Kidney (tissue), 14 donors: ENCODE results near the gene CDCA7L. TPM values are rescaled to one million over a fixed set of nuclear protein-coding genes. Genes with fewer than 3 reads are reported as not detected.
"Not testable (repeated sequence)": the region's sequence is repeated elsewhere in the genome, so short reads cannot be mapped to it uniquely, and the experiment has no call there.

ENCODE experiments used
- DNase-seq, 5 donors: peaks; one replicate each; pipeline ENCODE4 v3.0.0-alpha.2; 2013 to 2020
- FAIRE-seq: peaks from 2 replicates; lab custom pipeline; 2012; peaks lifted over from hg19 to GRCh38; lab: Jason Lieb, UNC
- H3K27ac ChIP-seq, 2 donors: one replicate each; pipeline ENCODE4 v1.7.0; 2013; ENCODE audit warnings: low read depth in 2 of 2, low read length in 2 of 2, inconsistent platforms in 1 of 2
- H3K27me3 ChIP-seq: one replicate; pipeline ENCODE4 v1.7.1; 2013; ENCODE audit warnings: low read length, inconsistent platforms; ENCODE audit not compliant: control insufficient read depth, insufficient read depth
- H3K36me3 ChIP-seq, 3 donors: one replicate each; pipeline versions ENCODE4 v1.7.0 to v1.7.1; 2013; ENCODE audit warnings: low read length in 3 of 3, control low read depth in 1 of 3, inconsistent platforms in 1 of 3; ENCODE audit not compliant: insufficient read depth in 3 of 3, control insufficient read depth in 2 of 3
- H3K4me1 ChIP-seq, 3 donors: one replicate each; pipeline versions ENCODE4 v1.7.0 to v1.7.1; 2013; ENCODE audit warnings: low read length in 3 of 3, inconsistent platforms in 1 of 3, low read depth in 1 of 3; ENCODE audit not compliant: control insufficient read depth in 2 of 3, insufficient read depth in 2 of 3
- H3K4me3 ChIP-seq, 3 donors: one replicate each; pipeline versions ENCODE4 v1.7.0 to v1.8.1; 2013; ENCODE audit warnings: low read length in 3 of 3, control low read depth in 1 of 3, inconsistent platforms in 1 of 3
- H3K9ac ChIP-seq, 3 donors: one replicate each; pipeline versions ENCODE4 v1.7.0 to v1.7.1; 2013; ENCODE audit warnings: low read length in 3 of 3, control low read depth in 1 of 3, inconsistent platforms in 1 of 3
- H3K9me3 ChIP-seq, 3 donors: one replicate each; pipeline versions ENCODE4 v1.7.0 to v1.7.1; 2013; ENCODE audit warnings: low read length in 3 of 3, control low read depth in 1 of 3, inconsistent platforms in 1 of 3; ENCODE audit not compliant: control insufficient read depth in 2 of 3, insufficient read depth in 1 of 3
- intact Hi-C: fragments of 100-400 bp; cut with DNase I; formaldehyde crosslinking; loops from one replicate; pipeline ENCODE4 v1.11.1; 2022
- polyA plus RNA-seq: library from polyadenylated mRNA; stranded (reverse); fragments of 350-450 nt; fragmentation: Illumina TruSeq; extraction: RNeasy Lipid Tissue Mini Kit (QIAGEN cat#74804); gene quantifications from one replicate; pipeline ENCODE4 v1.2.3, GENCODE V29; 2014; ENCODE audit warnings: low read depth, low replicate concordance; ENCODE audit not compliant: insufficient read depth
- total RNA-seq: library from RNA; stranded (reverse); fragmentation: NEBNext Ultra II Directional; extraction: Animal tissue kit (Norgen Biotek cat#: 25700); gene quantifications from one replicate; pipeline ENCODE4 v1.2.1, GENCODE V29; 2021
- TF ChIP-seq, protein P1 (sequence below): IDR thresholded peaks from 3 replicates; pipeline ENCODE4 v1.5.1; 2012; ENCODE audit warnings: mild to moderate bottlenecking, moderate library complexity, borderline replicate concordance; ENCODE audit not compliant: insufficient read depth; ENCODE audit errors: extremely low read depth
- donor health status: control.
- donor health status: control.
- donor health status: control.
- donor health status: control.
- donor health status: control.
- donor health status: DM: yes; HTN: yes; CAD: no.
- donor health status: Normal renal cell carcinoma (clear cell type).

Gene CDCA7L
- total and polyA plus RNA-seq, 2 donors from 2014 or later: 2.3 to 10.1 TPM

GRCh38 chr7:21938463-21938862 lies 7.2 kb downstream of the CDCA7L start:
- peaks cover 0 to 3% (median 0%) of the 10 kb centered on the region in 3 donors for H3K4me1 ChIP-seq
- DNase-seq: no peak
- intact Hi-C loops: no loop called here

GRCh38 chr7:21934808-21935207 lies 10.9 kb downstream of the CDCA7L start:
- intact Hi-C loops: no loop called here
- no peak overlapping the region for H3K9ac ChIP-seq
- H3K27ac ChIP-seq: no peak overlapping the region
- H3K27me3 ChIP-seq: no peaks in the 10 kb centered on the region
- FAIRE-seq: no peak
- peaks cover 0 to 3% (median 0%) of the 10 kb centered on the region in 3 donors for H3K4me1 ChIP-seq
- DNase-seq: no peak
- H3K4me3 ChIP-seq: no peak overlapping the region
- no peaks in the 10 kb centered on the region for H3K36me3 ChIP-seq
- TF ChIP-seq, protein P1, sequence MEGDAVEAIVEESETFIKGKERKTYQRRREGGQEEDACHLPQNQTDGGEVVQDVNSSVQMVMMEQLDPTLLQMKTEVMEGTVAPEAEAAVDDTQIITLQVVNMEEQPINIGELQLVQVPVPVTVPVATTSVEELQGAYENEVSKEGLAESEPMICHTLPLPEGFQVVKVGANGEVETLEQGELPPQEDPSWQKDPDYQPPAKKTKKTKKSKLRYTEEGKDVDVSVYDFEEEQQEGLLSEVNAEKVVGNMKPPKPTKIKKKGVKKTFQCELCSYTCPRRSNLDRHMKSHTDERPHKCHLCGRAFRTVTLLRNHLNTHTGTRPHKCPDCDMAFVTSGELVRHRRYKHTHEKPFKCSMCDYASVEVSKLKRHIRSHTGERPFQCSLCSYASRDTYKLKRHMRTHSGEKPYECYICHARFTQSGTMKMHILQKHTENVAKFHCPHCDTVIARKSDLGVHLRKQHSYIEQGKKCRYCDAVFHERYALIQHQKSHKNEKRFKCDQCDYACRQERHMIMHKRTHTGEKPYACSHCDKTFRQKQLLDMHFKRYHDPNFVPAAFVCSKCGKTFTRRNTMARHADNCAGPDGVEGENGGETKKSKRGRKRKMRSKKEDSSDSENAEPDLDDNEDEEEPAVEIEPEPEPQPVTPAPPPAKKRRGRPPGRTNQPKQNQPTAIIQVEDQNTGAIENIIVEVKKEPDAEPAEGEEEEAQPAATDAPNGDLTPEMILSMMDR: no peak
- no peaks in the 10 kb centered on the region for H3K9me3 ChIP-seq

More at GRCh38 chr7:21938463-21938862, 7.2 kb downstream of the CDCA7L start:
- H3K9ac ChIP-seq: no peak overlapping the region
- FAIRE-seq: no peak
- no peak overlapping the region for H3K27ac ChIP-seq
- no peak overlapping the region for H3K4me3 ChIP-seq
- H3K9me3 ChIP-seq: no peaks in the 10 kb centered on the region
- TF ChIP-seq, protein P1: no peak
- H3K27me3 ChIP-seq: no peaks in the 10 kb centered on the region
- no peaks in the 10 kb centered on the region for H3K36me3 ChIP-seq

- H3K4me3 ChIP-seq, H3K27me3 ChIP-seq, H3K9ac ChIP-seq, H3K36me3 ChIP-seq, DNase-seq, H3K9me3 ChIP-seq, H3K27ac ChIP-seq, intact Hi-C loops, H3K4me1 ChIP-seq, FAIRE-seq: not testable (repeated sequence)
These were observed 12.4 kb downstream of the CDCA7L start for GRCh38 chr7:21933293-21933692.

- Histone ChIP-seq H3K27me3 (no peaks in the 10 kb centered on the region), H3K9me3 (no peaks in the 10 kb centered on the region), H3K9ac (no peak overlapping the region), H3K4me1 (no peaks in the 10 kb centered on the region), H3K27ac (no peak overlapping the region), H3K4me3 (no peak overlapping the region), H3K36me3 (no peaks in the 10 kb centered on the region)
- DNase-seq: no peak
- no peak for FAIRE-seq
- TF ChIP-seq, protein P1: no peak
- intact Hi-C loops: no loop called here
These were observed 18.0 kb downstream of the CDCA7L start for GRCh38 chr7:21927693-21928092.
